Neural crest cell (in vitro differentiated cells): ENCODE measurements around the gene DIS3L2. TPM values are rescaled to one million over a fixed set of nuclear protein-coding genes. Genes with fewer than 3 reads are reported as not detected.
A peak's percentile ranks its signal among the peaks of the same experiment; 100 is the strongest.

Experiments used
- DNase-seq: peaks from one replicate; pipeline ENCODE4 v3.0.0; 2021; ENCODE audit warnings: low read depth, mixed read lengths, low spot score
- H3K27ac Mint-ChIP-seq: one replicate; pipeline ENCODE4 v1.8.0; 2021; ENCODE audit warnings: mild to moderate bottlenecking, mixed read lengths; ENCODE audit not compliant: unreplicated experiment
- H3K27me3 Mint-ChIP-seq: 2 replicates; pipeline ENCODE4 v1.8.0; 2021; ENCODE audit warnings: low read depth, mild to moderate bottlenecking, mixed read lengths
- H3K36me3 Mint-ChIP-seq: 2 replicates; pipeline ENCODE4 v1.8.0; 2021; ENCODE audit warnings: low read depth, mild to moderate bottlenecking, mixed read lengths
- H3K4me1 Mint-ChIP-seq: 2 replicates; pipeline ENCODE4 v1.8.0; 2021; ENCODE audit warnings: mixed read lengths
- H3K4me3 Mint-ChIP-seq: one replicate; pipeline ENCODE4 v1.8.0; 2021; ENCODE audit warnings: mild to moderate bottlenecking, mixed read lengths
- H3K9me3 Mint-ChIP-seq: 2 replicates; pipeline ENCODE4 v1.8.0; 2021; ENCODE audit warnings: mixed read lengths
- total RNA-seq: library from RNA; stranded (reverse); gene quantifications from 2 replicates; pipeline ENCODE4 v1.2.1, GENCODE V29; 2021
- TF ChIP-seq, protein P1 (sequence below): fragments of 200-600 bp; sonication (generic); conservative IDR thresholded peaks from 2 replicates; pipeline ENCODE4 v1.5.0; 2021; ENCODE audit warnings: antibody characterized with exemption, mild to moderate bottlenecking

DIS3L2 gene
- total RNA-seq, 1 donor from 2014 or later, result 51.9 TPM

DNA sequence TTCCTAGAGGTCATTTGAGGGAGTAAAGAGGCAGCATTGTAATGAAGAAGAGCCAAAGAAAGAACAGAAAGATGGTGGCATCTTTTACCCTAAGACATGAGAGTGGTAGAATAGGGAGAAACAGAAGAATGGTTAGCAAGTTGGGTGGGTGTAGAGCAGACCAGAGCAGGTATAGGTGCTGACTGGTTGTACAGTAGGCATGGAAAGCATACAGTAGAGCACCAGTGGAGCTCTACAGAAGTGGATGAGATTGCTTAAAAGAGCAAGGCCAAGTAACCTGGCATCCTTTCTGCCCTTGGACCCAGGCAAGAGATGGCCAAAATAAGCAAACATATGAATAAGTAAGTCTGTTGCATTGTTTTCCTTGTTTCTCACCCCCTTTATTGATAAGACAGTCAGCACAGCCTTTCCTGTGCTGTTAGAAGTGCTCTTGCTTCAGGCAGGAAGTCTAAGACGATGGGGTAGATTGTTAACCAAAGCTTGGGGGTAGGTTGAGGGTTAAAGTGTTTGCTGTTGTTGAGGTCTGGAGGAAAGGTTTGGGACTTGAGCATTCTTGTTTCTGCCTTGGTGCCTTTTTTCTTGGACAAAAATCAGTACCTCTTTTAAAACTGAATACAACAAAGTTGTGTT, 76.9 kb downstream of the DIS3L2 start:
- Mint-ChIP-seq H3K4me3 (no peak overlapping the region), H3K4me1 (peaks cover 21% of the 10 kb centered on the region), H3K9me3 (peaks cover 12% of the 10 kb centered on the region), H3K36me3 (peaks cover 38% of the 10 kb centered on the region), H3K27me3 (no peaks in the 10 kb centered on the region), H3K27ac (no peak overlapping the region)
- DNase-seq, result no peak
- TF ChIP-seq, protein P1, sequence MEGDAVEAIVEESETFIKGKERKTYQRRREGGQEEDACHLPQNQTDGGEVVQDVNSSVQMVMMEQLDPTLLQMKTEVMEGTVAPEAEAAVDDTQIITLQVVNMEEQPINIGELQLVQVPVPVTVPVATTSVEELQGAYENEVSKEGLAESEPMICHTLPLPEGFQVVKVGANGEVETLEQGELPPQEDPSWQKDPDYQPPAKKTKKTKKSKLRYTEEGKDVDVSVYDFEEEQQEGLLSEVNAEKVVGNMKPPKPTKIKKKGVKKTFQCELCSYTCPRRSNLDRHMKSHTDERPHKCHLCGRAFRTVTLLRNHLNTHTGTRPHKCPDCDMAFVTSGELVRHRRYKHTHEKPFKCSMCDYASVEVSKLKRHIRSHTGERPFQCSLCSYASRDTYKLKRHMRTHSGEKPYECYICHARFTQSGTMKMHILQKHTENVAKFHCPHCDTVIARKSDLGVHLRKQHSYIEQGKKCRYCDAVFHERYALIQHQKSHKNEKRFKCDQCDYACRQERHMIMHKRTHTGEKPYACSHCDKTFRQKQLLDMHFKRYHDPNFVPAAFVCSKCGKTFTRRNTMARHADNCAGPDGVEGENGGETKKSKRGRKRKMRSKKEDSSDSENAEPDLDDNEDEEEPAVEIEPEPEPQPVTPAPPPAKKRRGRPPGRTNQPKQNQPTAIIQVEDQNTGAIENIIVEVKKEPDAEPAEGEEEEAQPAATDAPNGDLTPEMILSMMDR, result no peak

DNA sequence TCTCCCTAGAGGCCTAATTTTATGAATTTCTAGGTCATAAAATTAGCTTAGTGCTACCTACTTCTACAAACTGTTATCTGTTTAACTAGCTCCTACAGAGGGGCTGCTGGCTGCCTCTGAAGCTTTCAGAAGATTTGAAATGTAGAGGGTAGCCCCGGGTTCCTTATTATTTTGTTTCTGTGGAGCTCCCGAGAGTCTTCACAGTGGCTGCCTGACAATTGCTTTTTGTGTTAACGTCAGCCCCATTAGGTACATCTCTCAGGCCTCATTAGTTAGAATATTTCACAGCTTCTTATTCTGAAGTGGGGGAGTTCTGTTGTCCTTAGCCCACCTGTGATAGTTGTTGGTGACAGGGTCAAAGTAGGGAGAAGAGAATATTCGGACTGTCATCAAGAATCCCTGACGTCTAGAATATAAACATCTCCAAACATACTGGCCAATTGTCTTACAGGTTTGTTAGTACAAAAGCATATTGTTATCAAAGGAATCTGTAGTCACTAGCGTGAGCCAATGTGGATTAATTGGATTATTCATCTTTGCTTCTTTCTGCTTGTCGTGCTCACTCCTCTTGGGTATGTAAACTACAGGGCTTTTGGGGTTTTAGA, 77.5 kb downstream of the DIS3L2 start:
- DNase-seq, result no peak
- H3K36me3 Mint-ChIP-seq, result peaks cover 32% of the 10 kb centered on the region
- TF ChIP-seq, protein P1, result no peak
- H3K9me3 Mint-ChIP-seq, result peaks cover 11% of the 10 kb centered on the region
- H3K4me3 Mint-ChIP-seq, result no peak overlapping the region
- no peak overlapping the region for H3K27ac Mint-ChIP-seq
- peaks cover 21% of the 10 kb centered on the region for H3K4me1 Mint-ChIP-seq
- H3K27me3 Mint-ChIP-seq, result no peaks in the 10 kb centered on the region

DNA sequence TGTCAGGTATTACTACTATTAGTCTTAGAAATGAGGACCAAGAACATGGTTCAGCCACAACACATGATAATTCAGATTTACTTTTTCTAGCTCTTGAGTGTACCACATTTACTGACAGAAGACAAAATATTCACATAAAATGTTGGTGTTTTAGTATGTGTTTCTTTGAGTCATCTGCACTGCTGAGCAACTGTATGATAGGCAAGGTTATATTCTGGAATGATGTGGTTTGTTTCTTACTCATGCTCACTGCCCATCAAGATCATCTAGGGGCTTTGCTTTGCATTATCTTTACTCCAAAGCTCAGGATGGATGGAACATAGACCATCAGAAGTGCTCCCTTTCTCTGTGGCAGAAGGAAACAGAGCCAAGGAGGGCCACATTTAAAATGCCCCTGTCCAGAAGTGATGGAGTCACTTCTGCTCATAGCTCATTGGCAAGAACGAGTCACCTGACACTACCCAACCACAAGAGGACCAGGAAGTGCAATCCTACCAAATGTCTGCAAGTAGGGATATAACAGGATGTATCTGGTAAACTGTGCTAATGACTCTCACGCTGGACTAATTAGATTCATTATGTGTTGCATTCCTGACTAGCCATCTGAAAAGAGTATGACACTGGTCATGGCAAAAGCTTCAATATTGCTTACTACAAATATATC, 81.5 kb downstream of the DIS3L2 start:
- H3K4me1 Mint-ChIP-seq, result peaks cover 18% of the 10 kb centered on the region
- TF ChIP-seq, protein P1, result no peak

DNA sequence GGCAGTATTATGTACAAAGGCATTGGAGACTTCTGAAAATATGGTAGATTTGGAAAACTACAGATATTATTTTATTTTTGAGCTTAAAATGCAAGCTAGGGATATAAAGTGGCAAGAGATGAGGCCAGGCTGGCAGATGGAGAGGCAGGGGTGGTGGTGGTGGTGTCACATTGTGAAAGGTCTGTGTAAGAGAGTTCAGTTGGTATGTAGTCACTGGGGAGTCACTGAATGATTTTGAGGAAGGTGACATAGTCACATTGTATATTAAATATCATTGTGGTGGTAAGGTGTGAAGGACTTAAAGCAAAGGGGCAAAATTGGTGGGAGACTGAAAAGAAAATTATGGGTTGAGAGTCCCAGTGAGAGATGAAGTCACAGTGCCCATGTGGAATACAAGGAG, 82.5 kb downstream of the DIS3L2 start:
- no peaks in the 10 kb centered on the region for H3K27me3 Mint-ChIP-seq
- peaks cover 3% of the 10 kb centered on the region for H3K9me3 Mint-ChIP-seq
- no peak overlapping the region for H3K27ac Mint-ChIP-seq
- H3K4me3 Mint-ChIP-seq, result no peak overlapping the region
- H3K4me1 Mint-ChIP-seq, result peaks cover 9% of the 10 kb centered on the region
- peaks cover 14% of the 10 kb centered on the region for H3K36me3 Mint-ChIP-seq
- DNase-seq, result no peak
- TF ChIP-seq, protein P1, result no peak

More for the DNA sequence above, 81.5 kb downstream of the DIS3L2 start:
- peak overlapping the region; percentile 52 for H3K27ac Mint-ChIP-seq
- no peaks in the 10 kb centered on the region for H3K27me3 Mint-ChIP-seq
- peaks cover 3% of the 10 kb centered on the region for H3K9me3 Mint-ChIP-seq
- peaks cover 16% of the 10 kb centered on the region for H3K36me3 Mint-ChIP-seq
- H3K4me3 Mint-ChIP-seq, result no peak overlapping the region
- DNase-seq, result no peak

DNA sequence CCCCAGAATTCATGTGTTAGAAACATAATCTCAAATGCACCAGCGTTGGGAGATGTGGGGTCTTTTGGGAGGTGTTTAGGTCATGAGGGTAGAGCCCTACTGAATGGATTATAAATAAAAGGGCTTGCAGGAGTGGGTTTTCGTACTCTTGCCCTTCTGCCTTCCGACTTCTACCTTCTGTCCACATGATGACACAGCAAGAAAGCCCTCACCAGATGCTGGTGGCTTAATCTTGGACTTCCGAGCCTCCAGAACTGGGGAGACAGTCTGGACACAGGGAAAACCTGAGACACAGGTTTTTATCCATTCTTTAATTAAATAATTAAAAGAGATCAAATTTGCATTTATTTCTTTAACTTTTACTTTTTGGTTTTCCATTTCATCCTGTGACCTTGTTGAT, 87.8 kb downstream of the DIS3L2 start:
- peaks cover 9% of the 10 kb centered on the region for H3K36me3 Mint-ChIP-seq
- TF ChIP-seq, protein P1, result no peak
- no peak for DNase-seq
- no peaks in the 10 kb centered on the region for H3K27me3 Mint-ChIP-seq
- H3K4me1 Mint-ChIP-seq, result no peaks in the 10 kb centered on the region
- H3K9me3 Mint-ChIP-seq, result peaks cover 3% of the 10 kb centered on the region
- no peak overlapping the region for H3K27ac Mint-ChIP-seq
- no peak overlapping the region for H3K4me3 Mint-ChIP-seq
